ENCODE results near the gene SIGLEC14. TPM values are rescaled to one million over a fixed set of nuclear protein-coding genes. Genes with fewer than 3 reads are reported as not detected.

The SIGLEC14 gene
- polyA plus RNA-seq, 1 of the 3 experiments (the other 2 are of a cell fraction) = 0.03 TPM

DNA sequence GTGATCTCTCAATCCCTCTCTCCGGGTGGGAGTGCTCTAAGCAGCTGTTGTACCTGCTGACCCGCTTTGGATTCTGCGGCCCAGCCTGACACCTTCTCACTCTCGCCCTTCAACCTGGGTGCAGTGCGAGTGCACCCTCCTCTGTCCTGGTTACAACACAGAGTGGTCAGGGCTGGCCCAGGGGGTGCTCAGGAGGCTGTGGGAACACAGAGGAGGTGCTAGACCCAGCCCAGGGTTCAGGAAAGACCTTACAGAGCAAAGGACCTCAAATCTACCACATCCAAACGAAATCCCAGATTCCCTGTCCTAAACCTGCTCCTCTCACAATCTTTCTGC is 51.9 kb downstream of the SIGLEC14 start:
- TF ChIP-seq MEF2A (IDR thresholded peaks at IDR 0.05; ENCODE audit: borderline replicate concordance, low read depth) (no peak), YY1 (IDR thresholded peaks at IDR 0.05; ENCODE audit: low read depth) (0 out of 2 replicates have a peak, but pooled peaks have one; percentile 53), FOXM1 (IDR thresholded peaks at IDR 0.05; ENCODE audit: low read depth) (no peak)
- Histone ChIP-seq H3K4me2 (peak overlapping the region; percentile 93), H4K20me1 (ENCODE audit: insufficient read depth) (no peaks in the 10 kb centered on the region), H3K9me2 (no peaks in the 10 kb centered on the region), H3K36me3 (replicated peaks in 1 of 2; ENCODE audit: control insufficient read depth in 1 of 2, insufficient read depth in 2 of 2, low read length in 1 of 2) (peaks cover 0 to 3% of the 10 kb centered on the region in 2 experiments), H3F3A (replicated peaks; ENCODE audit: insufficient read depth) (no peaks in the 10 kb centered on the region), H3K9me3 (no peaks in the 10 kb centered on the region), H2AFZ (ENCODE audit: low read depth) (peak overlapping the region; percentile 97), H3K4me1 (ENCODE audit: control insufficient read depth in 1 of 2, insufficient read depth in 2 of 2, low read depth in 1 of 2, low read length in 1 of 2) (peaks cover 0 to 20% of the 10 kb centered on the region in 2 experiments; a peak in 1 of 4 replicates), H3K4me3 (ENCODE audit: low read depth in 2 of 2, low read length in 1 of 2) (peak overlapping the region; percentile 79 to 82), H3K27me3 (ENCODE audit: insufficient read depth) (no peaks in the 10 kb centered on the region), H3K27ac (ENCODE audit: low read depth in 2 of 2, low read length in 1 of 2) (peak overlapping the region in 1 of 2 experiments; percentile 62; a peak in 1 of 4 replicates), H3K79me2 (ENCODE audit: insufficient read depth) (no peaks in the 10 kb centered on the region), H3K9ac (peak overlapping the region; percentile 57)
- CTCF ChIA-PET = interaction anchor here (0.9 to 1.4 kb wide), 2 partner anchors 66 to 122 kb away, joined by 3 to 4 read pairs; no protein-coding TSS in a partner anchor
- WGBS (ENCODE audit: low lambda C conversion rate) = 3% methylated on average over 6 of the region's 6 CpGs
- POLR2A ChIA-PET = interaction anchor here (1.6 kb wide), 1 partner anchor 24 kb away, joined by 6 read pairs; the partner anchor contains the start of gene ZNF175
- DNase-seq = no peak

DNA sequence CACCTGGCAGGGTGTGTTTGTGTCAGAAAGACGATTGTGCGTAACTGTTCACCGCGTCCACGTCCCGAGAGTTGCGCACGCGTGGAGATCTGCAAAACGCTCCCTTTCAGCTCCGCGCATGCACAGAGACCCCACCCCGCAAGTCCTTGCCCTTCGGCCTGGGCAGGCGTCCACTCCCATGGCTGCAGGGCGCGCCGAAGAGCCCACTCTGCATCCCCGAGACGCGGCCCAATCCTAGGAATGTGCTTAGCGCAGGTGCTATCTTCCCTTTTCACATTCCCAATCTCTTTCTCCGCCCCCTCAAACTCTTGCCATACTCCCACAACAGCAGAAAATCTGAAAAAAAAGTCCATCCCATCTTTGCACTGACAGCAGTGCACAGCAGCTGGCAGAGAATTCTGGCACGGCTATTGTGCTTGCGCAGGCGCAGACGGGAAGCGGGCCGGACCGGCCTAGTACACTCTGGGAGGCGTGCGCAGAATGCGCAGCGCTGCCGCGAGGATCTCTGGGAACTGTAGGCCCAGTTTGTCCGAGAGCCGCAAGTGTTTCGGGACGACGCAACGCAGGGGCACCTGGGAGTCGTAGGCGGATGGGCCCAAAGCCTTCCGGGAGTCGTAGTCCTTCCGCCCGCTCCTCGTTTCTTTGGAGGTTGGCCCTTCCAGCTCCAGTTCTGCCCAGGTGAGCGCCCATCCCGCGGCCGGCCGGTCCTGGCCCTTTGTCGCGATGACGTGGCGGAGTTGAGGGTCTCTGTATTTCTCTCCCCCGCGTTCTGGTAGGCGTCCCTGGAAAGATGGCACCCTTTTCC is 52.5 kb downstream of the SIGLEC14 start:
- Histone ChIP-seq H3K27ac (ENCODE audit: low read depth in 2 of 2, low read length in 1 of 2) (peak overlapping the region in 1 of 2 experiments; percentile 82; a peak in 2 of 4 replicates), H3K36me3 (replicated peaks in 1 of 2; ENCODE audit: control insufficient read depth in 1 of 2, insufficient read depth in 2 of 2, low read length in 1 of 2) (peaks cover 0 to 7% of the 10 kb centered on the region in 2 experiments), H3K9me3 (no peaks in the 10 kb centered on the region), H3K79me2 (ENCODE audit: insufficient read depth) (no peaks in the 10 kb centered on the region), H2AFZ (ENCODE audit: low read depth) (peak overlapping the region; percentile 97), H3K4me3 (ENCODE audit: low read depth in 2 of 2, low read length in 1 of 2) (peak overlapping the region; percentile 79 to 82), H3K9me2 (no peaks in the 10 kb centered on the region), H3K9ac (peak overlapping the region; percentile 57), H3K27me3 (ENCODE audit: insufficient read depth) (no peaks in the 10 kb centered on the region), H4K20me1 (ENCODE audit: insufficient read depth) (no peaks in the 10 kb centered on the region), H3K4me1 (ENCODE audit: control insufficient read depth in 1 of 2, insufficient read depth in 2 of 2, low read depth in 1 of 2, low read length in 1 of 2) (peaks cover 0 to 20% of the 10 kb centered on the region in 2 experiments; a peak in 1 of 4 replicates), H3F3A (replicated peaks; ENCODE audit: insufficient read depth) (no peaks in the 10 kb centered on the region), H3K4me2 (peak overlapping the region; percentile 93)
- ChIA-PET CTCF (interaction anchor here (0.6 to 1.4 kb wide), 3 partner anchors 63 to 121 kb away, joined by 3 to 4 read pairs (median 3); no protein-coding TSS in a partner anchor), POLR2A (interaction anchor here (1.6 kb wide), 1 partner anchor 23 kb away, joined by 6 read pairs; the partner anchor contains the start of gene ZNF175)
- 2% methylated on average over 38 of the region's 61 CpGs for WGBS (ENCODE audit: low lambda C conversion rate)
- peak; percentile 96 for DNase-seq
- no peak for TF ChIP-seq TAF1 (IDR thresholded peaks at IDR 0.05; ENCODE audit: borderline replicate concordance, low read depth, low read length)
- no peak for TF ChIP-seq FOXJ3 (CRISPR knock-in tag; IDR thresholded peaks at IDR 0.05)
- no peak for TF ChIP-seq NFIC (IDR thresholded peaks at IDR 0.05; ENCODE audit: borderline replicate concordance)
- no peak for TF ChIP-seq SMC3 (IDR thresholded peaks at IDR 0.05; ENCODE audit: low read depth, low read length)
- TF ChIP-seq, protein P1, sequence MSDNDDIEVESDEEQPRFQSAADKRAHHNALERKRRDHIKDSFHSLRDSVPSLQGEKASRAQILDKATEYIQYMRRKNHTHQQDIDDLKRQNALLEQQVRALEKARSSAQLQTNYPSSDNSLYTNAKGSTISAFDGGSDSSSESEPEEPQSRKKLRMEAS (IDR thresholded peaks at IDR 0.05; ENCODE audit: low read depth) = peak; percentile 45; the same call in 1 of the 2 replicates
- peak; percentile 63 for TF ChIP-seq GABPA (IDR thresholded peaks at IDR 0.05; ENCODE audit: low read depth)
- TF ChIP-seq ELF1 (IDR thresholded peaks at IDR 0.05) = peak; percentile 76
- TF ChIP-seq FOSL2 (IDR thresholded peaks at IDR 0.05; ENCODE audit: borderline replicate concordance, low read depth) = no peak
- TF ChIP-seq, protein P2, sequence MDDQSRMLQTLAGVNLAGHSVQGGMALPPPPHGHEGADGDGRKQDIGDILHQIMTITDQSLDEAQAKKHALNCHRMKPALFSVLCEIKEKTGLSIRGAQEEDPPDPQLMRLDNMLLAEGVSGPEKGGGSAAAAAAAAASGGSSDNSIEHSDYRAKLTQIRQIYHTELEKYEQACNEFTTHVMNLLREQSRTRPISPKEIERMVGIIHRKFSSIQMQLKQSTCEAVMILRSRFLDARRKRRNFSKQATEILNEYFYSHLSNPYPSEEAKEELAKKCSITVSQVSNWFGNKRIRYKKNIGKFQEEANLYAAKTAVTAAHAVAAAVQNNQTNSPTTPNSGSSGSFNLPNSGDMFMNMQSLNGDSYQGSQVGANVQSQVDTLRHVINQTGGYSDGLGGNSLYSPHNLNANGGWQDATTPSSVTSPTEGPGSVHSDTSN (IDR thresholded peaks at IDR 0.05) = no peak
- TF ChIP-seq NRF1 (IDR thresholded peaks at IDR 0.05; ENCODE audit: low read depth, low read length) = peak; percentile 98
- peak; percentile 76 for TF ChIP-seq YY1 (IDR thresholded peaks at IDR 0.05; ENCODE audit: low read depth)
- peak; percentile 79 for TF ChIP-seq MXI1 (IDR thresholded peaks at IDR 0.05; ENCODE audit: low read depth, low read length)
- TF ChIP-seq, protein P3, sequence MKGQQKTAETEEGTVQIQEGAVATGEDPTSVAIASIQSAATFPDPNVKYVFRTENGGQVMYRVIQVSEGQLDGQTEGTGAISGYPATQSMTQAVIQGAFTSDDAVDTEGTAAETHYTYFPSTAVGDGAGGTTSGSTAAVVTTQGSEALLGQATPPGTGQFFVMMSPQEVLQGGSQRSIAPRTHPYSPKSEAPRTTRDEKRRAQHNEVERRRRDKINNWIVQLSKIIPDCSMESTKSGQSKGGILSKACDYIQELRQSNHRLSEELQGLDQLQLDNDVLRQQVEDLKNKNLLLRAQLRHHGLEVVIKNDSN (IDR thresholded peaks at IDR 0.05; ENCODE audit: borderline replicate concordance, low read depth) = no peak
- no peak for TF ChIP-seq TCF12 (IDR thresholded peaks at IDR 0.05)
- TF ChIP-seq, protein P4, sequence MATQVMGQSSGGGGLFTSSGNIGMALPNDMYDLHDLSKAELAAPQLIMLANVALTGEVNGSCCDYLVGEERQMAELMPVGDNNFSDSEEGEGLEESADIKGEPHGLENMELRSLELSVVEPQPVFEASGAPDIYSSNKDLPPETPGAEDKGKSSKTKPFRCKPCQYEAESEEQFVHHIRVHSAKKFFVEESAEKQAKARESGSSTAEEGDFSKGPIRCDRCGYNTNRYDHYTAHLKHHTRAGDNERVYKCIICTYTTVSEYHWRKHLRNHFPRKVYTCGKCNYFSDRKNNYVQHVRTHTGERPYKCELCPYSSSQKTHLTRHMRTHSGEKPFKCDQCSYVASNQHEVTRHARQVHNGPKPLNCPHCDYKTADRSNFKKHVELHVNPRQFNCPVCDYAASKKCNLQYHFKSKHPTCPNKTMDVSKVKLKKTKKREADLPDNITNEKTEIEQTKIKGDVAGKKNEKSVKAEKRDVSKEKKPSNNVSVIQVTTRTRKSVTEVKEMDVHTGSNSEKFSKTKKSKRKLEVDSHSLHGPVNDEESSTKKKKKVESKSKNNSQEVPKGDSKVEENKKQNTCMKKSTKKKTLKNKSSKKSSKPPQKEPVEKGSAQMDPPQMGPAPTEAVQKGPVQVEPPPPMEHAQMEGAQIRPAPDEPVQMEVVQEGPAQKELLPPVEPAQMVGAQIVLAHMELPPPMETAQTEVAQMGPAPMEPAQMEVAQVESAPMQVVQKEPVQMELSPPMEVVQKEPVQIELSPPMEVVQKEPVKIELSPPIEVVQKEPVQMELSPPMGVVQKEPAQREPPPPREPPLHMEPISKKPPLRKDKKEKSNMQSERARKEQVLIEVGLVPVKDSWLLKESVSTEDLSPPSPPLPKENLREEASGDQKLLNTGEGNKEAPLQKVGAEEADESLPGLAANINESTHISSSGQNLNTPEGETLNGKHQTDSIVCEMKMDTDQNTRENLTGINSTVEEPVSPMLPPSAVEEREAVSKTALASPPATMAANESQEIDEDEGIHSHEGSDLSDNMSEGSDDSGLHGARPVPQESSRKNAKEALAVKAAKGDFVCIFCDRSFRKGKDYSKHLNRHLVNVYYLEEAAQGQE (IDR thresholded peaks at IDR 0.05; ENCODE audit: low read depth, low read length) = no peak
- TF ChIP-seq RXRA (IDR thresholded peaks at IDR 0.05; ENCODE audit: borderline replicate concordance, low read depth) = no peak
- TF ChIP-seq, protein P5, sequence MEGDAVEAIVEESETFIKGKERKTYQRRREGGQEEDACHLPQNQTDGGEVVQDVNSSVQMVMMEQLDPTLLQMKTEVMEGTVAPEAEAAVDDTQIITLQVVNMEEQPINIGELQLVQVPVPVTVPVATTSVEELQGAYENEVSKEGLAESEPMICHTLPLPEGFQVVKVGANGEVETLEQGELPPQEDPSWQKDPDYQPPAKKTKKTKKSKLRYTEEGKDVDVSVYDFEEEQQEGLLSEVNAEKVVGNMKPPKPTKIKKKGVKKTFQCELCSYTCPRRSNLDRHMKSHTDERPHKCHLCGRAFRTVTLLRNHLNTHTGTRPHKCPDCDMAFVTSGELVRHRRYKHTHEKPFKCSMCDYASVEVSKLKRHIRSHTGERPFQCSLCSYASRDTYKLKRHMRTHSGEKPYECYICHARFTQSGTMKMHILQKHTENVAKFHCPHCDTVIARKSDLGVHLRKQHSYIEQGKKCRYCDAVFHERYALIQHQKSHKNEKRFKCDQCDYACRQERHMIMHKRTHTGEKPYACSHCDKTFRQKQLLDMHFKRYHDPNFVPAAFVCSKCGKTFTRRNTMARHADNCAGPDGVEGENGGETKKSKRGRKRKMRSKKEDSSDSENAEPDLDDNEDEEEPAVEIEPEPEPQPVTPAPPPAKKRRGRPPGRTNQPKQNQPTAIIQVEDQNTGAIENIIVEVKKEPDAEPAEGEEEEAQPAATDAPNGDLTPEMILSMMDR (IDR thresholded peaks at IDR 0.05) = no peak
- no peak for TF ChIP-seq MEF2A (IDR thresholded peaks at IDR 0.05; ENCODE audit: borderline replicate concordance, low read depth)

Measured in SK-N-SH (cell line).